ENCODE results near the gene LRRC40. TPM values are rescaled to one million over a fixed set of nuclear protein-coding genes. Genes with fewer than 3 reads are reported as not detected.
"Not testable (repeated sequence)": the region's sequence is repeated elsewhere in the genome, so short reads cannot be mapped to it uniquely, and the experiment has no call there.

The LRRC40 gene
- polyA plus RNA-seq, 3 donors, result 3.0 to 9.3 (median 5.7) TPM

GRCh38 chr1:70205071-70205433 lies 327 bp downstream of the LRRC40 start:
- H3K27ac ChIP-seq (ENCODE audit: low read depth, low read length), result peak overlapping the region; percentile 79
- 1% methylated on average over 11 of the region's 11 CpGs for WGBS, 3 donors

- no peak overlapping the region for H3K27ac ChIP-seq (ENCODE audit: low read depth, low read length)
- WGBS, 3 donors, result 0 to 1% (median 0%) methylated on average over 4 of the region's 4 CpGs
These were observed 779 bp downstream of the LRRC40 start for GRCh38 chr1:70204600-70204999.

DNA sequence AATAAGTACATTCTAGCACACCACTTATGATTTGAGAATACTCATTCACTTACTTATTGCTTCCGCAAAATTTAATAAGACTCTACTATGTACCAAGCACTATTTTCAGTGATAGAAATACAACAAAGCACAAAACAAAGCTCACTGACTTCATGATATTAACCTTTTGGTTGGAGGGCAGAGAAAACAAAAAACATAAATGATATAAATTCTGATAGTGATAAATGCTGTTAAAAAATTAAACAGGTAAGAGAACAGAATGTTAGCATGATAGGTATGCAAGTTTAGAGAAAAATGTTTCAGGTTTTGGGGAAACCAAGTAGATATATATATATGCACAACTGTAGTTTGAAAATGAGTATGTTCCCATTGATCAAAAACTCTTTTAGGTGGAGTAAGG lies 1.2 kb downstream of the LRRC40 start:
- 94 to 98% (median 98%) methylated on average over 1 of the region's 1 CpG for WGBS, 3 donors
- H3K27ac ChIP-seq (ENCODE audit: low read depth, low read length), result no peak overlapping the region

GRCh38 chr1:70202173-70202758 lies 3.1 kb downstream of the LRRC40 start:
- WGBS, 3 donors, result 57 to 67% (median 61%) methylated on average over 2 of the region's 2 CpGs
- H3K27ac ChIP-seq (ENCODE audit: low read depth, low read length), result no peak overlapping the region

GRCh38 chr1:70200065-70200464 lies 5.3 kb downstream of the LRRC40 start:
- WGBS, 3 donors, result 93 to 98% (median 97%) methylated on average over 4 of the region's 4 CpGs
- H3K27ac ChIP-seq (ENCODE audit: low read depth, low read length), result no peak overlapping the region

DNA sequence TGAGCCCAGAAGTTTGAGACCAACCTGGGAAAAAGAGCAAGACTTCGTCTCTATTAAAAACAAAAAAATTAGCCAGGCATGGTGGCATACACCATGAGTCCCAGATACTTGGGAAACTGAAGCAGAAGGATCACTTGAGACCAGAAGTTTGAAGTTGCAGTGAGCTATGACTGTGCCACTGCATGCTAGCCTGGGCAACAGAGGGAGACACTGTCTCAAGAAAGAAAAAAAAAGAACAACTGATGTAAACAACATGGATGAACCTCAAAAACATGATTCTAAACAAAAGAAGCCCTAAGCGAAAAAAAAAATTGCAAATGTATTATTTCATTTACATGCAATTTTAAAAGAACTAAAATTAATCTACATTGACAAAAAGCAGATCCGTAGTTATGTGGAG lies 9.0 kb downstream of the LRRC40 start:
- no peak overlapping the region for H3K27ac ChIP-seq (ENCODE audit: low read depth, low read length)
- WGBS, 3 donors, result 89 to 96% (median 95%) methylated on average over 3 of the region's 3 CpGs

DNA sequence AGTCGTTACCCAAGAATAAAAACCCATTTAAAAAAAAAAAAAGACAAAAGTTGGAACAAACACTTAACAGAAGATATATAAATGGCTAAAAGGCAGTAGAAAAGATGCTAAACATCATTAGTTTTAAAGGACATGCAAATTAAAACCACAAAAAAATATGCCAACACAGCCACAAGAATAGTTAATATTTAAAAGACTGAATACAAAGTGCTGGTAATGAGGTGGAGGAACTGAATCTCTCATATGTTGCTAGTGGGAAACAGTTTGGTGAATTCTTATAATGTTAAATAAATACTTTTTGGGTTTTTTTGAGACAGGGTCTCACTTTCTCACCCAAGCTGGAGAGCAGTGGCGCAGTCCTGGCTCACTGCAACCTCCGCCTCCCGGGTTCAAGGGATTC lies 10.0 kb downstream of the LRRC40 start:
- WGBS, 3 donors, result 91 to 98% (median 97%) methylated on average over 4 of the region's 4 CpGs
- no peak overlapping the region for H3K27ac ChIP-seq (ENCODE audit: low read depth, low read length)

DNA sequence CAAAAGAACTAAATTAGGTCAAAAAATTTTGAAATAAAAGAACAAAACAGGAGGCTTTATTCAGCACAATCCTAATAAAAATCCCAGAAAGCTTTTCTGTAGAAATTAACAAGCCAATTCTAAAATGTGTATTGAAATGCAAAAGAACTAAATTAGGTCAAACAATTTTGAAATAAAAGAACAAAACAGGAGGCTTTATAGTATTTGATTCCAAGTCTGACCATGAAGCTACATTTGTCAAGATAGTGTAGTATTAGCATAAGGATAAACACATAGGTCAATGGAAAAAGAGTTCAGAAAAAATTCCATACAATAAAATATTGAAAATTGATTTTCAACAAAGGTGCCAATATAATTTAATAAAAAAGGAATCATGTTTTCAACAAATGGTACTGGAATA lies 10.8 kb downstream of the LRRC40 start:
- H3K27ac ChIP-seq (ENCODE audit: low read depth, low read length), result no peak overlapping the region

DNA sequence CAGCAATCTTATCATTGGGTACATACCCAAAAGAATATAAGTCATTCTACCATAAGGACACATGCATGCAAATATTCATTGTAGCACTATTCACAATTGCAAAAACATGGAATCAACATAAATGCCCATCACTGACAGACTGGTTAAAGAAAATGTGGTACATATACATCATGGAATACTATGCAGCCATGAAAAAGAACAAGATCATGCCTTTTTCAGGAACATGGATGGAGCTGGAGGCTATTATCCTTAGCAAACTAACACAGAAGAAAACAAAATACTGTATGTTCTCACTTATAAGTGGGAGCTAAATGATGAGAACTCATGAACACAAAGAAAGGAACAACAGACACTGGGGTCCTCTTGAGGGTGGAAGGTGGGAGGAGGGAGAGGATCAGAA lies 12.9 kb downstream of the LRRC40 start:
- H3K27ac ChIP-seq (ENCODE audit: low read depth, low read length), result not testable (repeated sequence)

GRCh38 chr1:70190180-70190579 lies 15.2 kb downstream of the LRRC40 start:
- no peak overlapping the region for H3K27ac ChIP-seq (ENCODE audit: low read depth, low read length)

- no peak overlapping the region for H3K27ac ChIP-seq (ENCODE audit: low read depth, low read length)
- 96 to 100% (median 98%) methylated on average over 2 of the region's 2 CpGs for WGBS, 3 donors
These were observed 16.9 kb downstream of the LRRC40 start for GRCh38 chr1:70188522-70188921.

DNA sequence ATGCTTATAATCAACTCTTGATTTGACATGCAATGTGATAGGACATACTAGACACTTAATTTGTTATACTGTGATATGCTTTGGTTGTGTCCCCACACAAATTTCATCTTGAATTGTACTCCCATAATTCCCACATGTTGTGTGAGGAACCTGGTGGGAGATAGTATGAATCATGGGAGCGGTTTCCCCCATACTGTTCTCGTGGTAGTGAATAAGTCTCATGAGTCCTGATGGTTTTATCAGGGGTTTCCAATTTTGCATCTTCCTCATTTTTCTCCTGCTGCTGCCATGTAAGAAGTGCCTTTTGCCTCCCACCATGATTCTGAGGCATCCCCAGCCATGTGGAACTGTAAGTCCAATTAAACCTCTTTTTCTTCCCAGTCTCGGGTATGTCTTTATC lies 20.2 kb downstream of the LRRC40 start:
- WGBS, 3 donors, result 92 to 98% (median 94%) methylated on average over 3 of the region's 3 CpGs
- not testable (repeated sequence) for H3K27ac ChIP-seq (ENCODE audit: low read depth, low read length)

DNA sequence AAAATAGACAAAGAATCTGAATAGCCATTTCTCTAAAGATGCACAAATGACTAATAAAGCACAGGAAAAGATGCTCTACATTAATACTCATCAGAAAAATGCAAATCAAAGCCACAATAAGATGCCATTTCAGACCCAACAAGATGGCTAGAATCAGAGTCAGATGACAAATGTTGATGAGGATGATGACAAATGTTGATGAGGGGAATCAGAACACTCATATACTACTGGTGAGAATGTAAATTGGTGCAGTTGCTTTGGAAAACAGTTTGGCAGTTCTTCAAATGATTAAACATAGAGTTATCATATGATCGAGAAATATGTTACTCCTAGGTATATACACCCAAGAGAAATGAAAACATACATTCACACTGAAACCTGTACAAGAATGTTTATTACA lies 33.9 kb downstream of the LRRC40 start:
- WGBS, 3 donors, result 92 to 99% (median 97%) methylated on average over 1 of the region's 1 CpG
- H3K27ac ChIP-seq (ENCODE audit: low read depth, low read length), result no peak overlapping the region

DNA sequence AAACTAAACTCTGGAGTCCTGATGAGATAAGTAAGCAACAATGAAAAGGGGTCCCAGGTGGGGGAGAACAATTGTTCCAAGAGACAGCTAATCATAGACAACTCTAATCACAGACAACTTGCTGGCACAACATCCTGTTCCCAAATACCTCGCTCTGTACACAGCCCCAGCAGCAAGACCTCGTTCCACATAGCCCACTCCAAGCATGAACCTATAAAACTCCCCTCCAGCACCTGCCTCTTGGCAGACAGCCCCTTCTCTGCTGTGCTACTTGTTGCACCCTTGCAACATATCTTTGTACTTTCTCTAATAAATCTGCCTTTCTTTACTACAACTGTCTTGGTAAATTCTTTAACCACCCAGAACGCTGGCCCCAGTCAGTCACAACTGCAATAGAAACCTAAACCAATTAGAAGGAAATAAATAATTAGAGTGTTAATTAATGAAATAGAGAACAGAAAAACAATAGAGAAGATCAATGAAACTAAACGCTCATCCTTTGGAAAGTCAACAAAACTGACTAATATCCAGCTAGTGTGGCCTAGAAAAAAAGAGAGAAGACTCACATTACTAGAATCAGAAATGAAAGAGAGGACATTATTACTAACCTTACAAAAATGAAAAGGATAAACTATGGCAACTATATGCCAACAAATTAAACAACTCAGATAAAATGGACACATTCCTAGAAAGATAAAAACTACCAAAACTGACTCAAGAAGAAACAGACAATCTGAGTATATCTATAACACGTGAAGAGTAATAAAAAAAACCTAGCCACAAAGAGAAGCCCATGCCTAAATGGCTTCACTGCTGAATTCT lies 36.1 kb downstream of the LRRC40 start:
- WGBS, 3 donors, result 83 to 91% (median 88%) methylated on average over 5 of the region's 5 CpGs
- no peak overlapping the region for H3K27ac ChIP-seq (ENCODE audit: low read depth, low read length)

- H3K27ac ChIP-seq (ENCODE audit: low read depth, low read length), result no peak overlapping the region
These were observed 37.1 kb downstream of the LRRC40 start for GRCh38 chr1:70168283-70168682.

DNA sequence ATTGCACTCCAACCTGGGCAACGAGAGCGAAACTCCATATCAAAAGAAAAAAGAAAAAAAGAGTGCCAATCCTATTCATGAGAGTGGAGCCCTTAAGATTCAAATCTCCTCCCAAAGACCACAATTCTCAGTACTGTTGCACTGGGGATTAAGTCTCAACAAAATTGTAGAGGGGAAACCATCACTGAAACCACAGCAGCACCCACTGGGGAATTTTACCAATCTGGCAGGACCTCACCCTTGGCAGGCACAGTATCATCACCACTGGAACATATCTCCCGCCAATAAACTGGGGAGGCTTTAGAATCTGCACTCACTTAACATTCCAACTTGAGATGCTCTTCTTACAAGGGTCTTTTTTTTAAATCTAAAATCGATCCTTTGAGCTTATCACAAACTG lies 41.0 kb downstream of the LRRC40 start:
- H3K27ac ChIP-seq (ENCODE audit: low read depth, low read length), result no peak overlapping the region
- 94 to 95% (median 95%) methylated on average over 4 of the region's 4 CpGs for WGBS, 3 donors

DNA sequence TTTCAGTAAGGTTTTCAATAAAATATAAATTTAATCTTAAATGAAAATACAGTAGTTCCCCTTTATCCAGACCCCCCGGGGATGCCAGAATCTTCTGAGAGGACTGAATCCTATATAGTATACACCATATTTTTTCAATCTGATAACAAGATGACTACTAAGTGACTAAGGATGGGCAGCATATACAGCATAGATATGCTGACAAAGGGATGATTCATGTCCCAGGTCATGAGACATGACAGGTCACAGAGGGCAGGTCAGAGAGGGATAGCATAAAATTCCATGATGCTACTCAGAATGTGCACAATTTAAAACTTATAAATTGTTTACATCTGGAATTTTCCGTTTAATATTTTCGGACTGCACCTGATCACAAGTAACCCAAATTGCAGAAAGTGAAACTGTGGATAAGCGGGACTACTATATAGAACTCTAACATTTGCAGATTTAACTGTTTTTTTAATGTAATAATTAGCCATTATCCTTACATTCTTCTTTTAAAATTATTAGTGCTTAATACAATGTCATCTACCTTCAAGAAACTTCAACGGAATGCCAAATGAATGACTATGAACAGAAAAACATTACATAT lies 48.8 kb downstream of the LRRC40 start:
- WGBS, 3 donors, result 94 to 96% (median 96%) methylated on average over 5 of the region's 5 CpGs
- H3K27ac ChIP-seq (ENCODE audit: low read depth, low read length), result no peak overlapping the region

DNA sequence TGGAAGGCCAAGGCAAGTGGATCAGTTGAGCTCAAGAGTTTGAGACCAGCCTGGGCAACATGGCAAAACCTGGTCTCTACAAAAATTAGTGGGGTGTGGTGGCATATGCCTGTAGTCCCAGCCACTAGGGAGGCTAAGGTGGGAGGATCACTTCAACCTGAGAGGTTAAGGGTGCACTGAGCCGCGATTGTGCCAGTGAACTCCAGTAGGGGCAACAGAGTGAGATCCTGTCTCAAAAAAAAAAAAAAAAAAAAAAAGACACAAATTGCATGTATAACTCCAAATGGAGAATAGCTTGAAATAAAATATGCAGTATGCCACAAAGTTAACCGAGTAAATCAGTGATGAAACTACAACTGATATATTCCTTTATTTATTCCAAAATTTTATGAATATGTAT lies 51.6 kb downstream of the LRRC40 start:
- H3K27ac ChIP-seq (ENCODE audit: low read depth, low read length), result no peak overlapping the region
- 96 to 97% (median 97%) methylated on average over 3 of the region's 3 CpGs for WGBS, 3 donors

- whole genome bisulfite sequencing, 3 donors, result 58 to 97% (median 90%) methylated on average over 1 of the region's 1 CpG
- H3K27ac ChIP-seq (ENCODE audit: low read depth, low read length), result no peak overlapping the region
These were observed 54.9 kb downstream of the LRRC40 start for GRCh38 chr1:70150444-70150843.

- no peak overlapping the region for H3K27ac ChIP-seq (ENCODE audit: low read depth, low read length)
These were observed 58.9 kb downstream of the LRRC40 start for GRCh38 chr1:70146488-70146887.
